NCI-H2081 (cell line): Measurements from ENCODE around the gene RSPH1.
"Not testable (repeated sequence)": the region's sequence is repeated elsewhere in the genome, so short reads cannot be mapped to it uniquely, and the experiment has no call there.

Source experiments
- DNase-seq, 2 experiments: peaks; one replicate each; lab custom pipeline; 2025; lab: John Stamatoyannopoulos, UW

Gene RSPH1

DNA sequence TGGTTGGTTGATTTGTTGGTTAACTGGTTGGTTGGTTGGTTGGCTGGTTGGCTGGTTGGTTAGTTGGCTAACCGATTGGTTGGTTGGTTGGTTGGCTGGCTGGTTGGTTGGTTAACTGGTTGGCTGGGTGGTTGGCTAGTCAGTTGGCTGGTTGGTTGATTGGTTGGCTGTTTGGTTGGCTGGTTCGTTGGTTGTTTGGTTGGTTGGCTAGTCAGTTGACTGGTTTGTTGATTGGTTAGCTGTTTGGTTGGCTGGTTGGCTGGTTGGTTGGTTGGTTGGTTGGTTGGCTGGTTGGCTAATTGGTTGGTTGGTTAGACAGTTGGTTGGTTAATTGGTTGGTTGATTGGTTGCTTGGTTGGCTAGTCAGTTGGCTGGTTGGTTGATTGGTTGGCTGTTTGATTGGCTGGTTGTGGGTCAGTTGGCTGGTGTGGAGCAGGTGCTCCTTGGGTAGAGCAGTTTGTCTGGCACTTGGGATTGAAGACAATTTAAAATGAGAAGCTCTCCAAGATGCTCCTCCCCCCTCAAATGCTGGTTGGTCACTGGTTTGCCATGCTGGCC, 6.9 kb downstream of the RSPH1 start:
- DNase-seq, result no peak

DNA sequence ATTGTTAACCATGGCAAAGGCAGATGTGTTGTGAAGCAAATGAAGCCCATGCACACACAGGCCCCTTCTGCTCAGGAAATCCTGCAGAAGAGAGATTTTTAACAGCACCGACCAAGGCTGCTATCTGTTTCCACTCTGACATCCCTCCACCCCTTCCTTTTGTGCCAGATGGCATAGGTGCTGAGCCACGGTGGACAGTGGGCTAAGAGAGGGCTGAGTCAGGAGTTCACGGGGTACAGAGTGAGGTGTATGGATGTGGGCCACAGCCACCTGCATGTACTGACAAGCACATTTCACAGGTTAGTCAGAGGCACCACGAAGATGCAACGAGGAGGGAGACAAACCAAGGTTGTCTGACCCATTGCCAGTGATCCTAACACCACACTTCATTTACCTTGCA, 9.5 kb downstream of the RSPH1 start:
- DNase-seq, result no peak

DNA sequence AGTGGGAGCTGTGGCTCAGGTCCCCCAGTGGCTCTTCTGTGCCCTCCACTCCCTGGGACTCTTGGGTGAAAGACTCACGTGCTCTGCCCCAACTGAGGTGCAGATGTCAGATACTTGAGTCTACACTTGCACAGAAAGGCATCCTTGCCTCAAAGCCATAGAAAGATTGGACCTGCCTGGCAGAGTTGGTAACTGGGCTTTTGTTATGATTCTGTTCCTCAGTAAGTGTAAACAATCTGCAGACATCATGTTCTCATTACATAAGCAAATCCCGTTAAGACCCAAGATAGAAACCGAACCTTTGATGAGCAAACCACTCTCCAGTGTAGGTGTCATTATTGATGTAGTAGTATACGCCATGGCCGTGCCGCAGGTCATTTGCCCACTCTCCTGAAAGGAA, 10.0 kb downstream of the RSPH1 start:
- no peak for DNase-seq

DNA sequence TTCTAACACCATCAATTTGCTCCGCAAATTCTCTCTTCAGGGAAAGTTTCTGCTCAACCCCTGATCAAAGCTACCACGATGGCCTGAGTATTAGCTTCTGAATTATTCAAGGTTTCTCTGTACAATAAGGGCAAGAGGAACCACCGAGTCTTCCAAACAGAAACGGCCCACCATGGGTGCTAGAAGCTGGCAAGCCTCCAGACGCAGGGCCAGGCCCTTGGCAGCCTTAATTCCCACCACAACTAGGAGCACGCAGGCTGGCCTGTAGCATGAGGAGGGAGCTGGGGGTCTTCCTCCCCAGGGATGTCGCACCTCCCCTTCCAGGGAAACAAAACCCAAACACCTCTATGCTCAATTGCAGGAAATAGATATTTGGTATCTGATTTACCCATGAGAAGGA, 11.1 kb downstream of the RSPH1 start:
- DNase-seq, result no peak

DNA sequence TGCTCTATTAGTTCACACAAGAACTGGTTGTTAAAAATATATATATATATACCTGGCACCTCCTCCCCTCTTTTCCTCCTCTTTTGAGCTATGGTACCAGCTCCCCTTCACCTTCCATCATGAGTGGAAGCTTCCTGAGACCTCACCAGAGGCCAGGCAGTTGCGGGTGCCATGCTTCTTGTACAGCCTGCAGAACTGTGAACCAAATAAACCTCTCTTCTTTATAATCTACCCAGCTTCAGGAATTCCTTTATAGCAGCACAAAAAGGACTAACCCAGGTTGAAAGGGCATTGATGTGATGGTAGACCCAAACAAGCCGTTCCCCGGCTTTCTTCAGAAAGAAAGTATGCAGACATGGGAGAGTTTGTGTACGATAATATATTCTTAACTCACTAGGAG, 14.9 kb downstream of the RSPH1 start:
- no peak for DNase-seq

DNA sequence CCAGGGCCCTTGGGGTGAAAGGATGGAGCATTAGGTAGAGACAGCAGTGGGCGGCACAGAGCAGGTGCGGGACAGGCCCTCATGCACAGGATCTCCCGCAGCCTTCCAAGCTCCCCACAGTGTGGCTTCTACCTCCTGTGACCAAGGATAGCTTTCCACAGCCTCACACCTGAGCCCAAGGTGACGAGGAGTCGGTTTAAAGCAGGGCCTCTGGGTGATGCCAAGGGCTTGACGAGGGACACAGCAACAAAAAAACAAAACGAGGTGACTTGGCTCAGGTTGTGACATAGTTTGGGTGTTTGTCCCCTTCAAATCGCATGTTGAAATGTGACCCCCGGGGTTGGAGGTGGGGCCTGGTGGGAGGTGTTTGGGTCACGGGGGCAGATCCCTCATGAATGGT, 15.3 kb downstream of the RSPH1 start:
- no peak for DNase-seq

DNA sequence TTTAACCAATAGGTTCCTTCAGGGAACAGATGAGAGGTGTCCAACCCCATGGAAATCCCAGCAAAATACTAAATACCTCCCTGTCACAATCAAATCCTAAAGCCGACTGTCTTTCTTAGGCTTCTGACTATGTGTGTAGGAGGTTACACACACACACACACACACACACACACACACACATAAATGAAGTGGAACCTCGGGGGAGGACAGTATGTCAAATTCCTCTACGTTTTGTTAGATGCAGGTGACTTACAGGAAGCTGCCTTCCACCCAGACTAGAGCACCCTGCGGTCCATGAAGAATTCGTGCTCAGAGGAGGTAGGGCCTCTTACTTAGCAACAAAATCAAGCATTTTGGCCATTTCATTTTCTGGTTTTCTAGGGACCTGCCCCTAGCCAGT, 16.4 kb downstream of the RSPH1 start:
- no peak for DNase-seq

DNA sequence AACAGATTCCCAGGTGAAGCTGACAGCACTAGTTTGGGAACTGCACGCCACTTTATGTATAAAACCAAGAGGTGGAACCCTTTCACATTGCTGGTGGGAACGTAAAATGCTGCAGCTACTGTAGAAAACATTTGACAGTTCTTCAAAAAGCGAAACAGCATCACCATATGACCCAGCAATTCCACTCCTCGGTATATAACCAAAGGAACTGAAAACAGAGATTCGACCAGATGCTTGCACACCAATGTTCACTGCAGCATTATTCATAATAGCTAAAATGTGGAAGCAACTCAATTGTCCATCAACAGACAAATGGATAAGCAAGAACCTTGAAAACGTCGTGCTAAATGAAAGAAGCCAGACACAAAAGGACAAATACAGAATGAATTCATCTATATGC, 17.5 kb downstream of the RSPH1 start:
- DNase-seq, result no peak

DNA sequence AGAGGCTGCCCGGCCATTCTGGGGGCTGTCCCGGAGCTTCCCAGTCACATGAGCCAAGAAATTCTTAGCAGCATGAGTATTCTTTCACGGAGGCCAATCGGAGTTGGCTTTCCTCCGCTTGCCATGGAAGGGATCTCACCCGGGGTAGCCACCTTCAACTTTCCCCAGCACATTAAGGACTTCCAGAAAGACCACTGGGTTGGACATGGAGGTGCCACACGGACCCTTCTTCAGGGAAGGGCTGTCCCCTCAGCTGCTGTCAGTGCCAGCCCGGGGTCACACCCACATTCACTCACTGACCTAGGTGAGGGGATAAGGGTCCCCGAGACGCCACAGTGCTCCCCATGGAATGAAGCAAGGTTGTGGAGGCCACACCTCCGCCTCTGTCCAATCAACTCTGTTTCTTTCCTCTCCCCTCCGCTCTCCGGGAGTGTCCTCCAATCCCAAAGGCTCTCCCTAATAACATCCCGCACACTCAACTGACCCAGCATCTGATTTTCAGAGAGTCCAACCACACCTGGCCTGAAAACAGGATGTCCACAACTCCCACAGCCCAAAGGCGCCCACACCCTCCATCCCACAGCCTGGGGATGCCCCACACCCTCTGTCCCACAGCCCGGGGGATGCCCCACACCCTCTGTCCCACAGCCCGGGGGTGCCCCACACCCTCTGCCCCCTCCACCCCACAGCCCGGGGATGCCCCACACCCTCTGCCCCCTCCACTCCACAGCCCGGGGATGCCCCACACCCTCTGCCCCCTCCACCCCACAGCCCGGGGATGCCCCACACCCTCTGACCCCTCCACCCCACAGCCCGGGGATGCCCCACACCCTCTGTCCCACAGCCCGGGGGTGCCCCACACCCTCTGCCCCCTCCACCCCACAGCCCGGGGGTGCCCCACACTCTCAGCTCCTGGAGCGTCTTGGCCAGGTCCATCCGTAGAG, 19.4 kb downstream of the RSPH1 start:
- no peak for DNase-seq

DNA sequence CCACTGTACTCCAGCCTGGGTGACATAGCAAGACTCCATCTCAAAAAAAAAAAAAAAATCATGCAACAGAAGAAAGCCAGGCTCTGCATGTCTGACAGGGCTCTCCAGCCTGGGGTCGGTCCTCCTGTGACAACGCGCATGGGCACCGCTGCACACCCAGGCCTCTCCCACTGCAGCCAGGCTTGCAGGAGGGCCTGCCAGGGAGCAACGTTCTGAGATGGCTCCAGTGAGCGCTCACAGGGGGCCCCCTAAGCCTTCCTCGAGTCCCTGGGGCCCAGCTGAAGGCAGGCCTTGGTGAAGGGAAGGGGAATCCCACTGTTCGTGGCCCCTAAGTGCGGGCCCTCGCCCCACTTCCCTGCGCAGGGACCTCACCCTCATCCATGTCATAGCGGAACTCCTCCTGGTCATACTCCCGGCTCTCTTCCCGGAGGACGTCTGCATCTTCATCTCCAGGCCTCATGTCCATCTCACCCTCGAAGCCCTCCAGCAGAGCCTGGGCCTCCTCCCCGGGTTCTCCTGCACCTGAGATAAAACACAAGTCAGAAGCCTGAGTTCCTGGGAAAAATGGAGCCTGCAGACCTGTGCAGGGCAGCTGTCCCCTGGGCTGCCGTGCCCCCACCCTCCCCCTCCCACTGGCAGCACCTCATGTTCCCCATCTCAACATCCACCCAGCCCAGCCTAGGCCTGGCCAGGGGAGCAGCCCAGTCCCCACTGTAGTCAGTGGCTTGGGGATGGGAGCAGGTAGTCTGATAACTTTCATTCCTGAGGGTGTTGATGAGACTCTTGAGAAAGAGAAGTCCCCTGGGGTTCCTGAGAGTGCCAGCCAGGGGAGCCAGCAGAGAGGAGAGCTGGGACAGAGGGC, 20.3 kb downstream of the RSPH1 start:
- DNase-seq, result no peak

DNA sequence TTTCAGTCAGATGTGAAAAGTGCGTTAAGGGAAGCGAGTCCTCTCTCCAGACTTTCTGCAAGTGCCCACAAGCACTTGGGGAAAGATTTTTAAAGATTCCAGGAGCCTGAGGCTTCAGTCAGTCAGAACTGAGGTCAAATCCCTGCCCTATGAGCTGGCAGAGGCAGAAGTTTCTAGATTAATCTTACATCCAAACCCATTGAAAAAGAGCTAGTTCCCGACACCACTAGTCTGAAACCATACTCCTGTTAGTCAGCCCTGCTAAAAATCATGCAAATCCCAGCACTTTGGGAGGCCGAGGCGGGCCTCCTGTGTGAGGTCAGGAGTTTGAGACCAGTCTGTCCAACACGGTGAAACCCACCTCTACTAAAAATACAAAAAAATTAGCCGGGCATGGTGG, 21.0 kb downstream of the RSPH1 start:
- no peak for DNase-seq

DNA sequence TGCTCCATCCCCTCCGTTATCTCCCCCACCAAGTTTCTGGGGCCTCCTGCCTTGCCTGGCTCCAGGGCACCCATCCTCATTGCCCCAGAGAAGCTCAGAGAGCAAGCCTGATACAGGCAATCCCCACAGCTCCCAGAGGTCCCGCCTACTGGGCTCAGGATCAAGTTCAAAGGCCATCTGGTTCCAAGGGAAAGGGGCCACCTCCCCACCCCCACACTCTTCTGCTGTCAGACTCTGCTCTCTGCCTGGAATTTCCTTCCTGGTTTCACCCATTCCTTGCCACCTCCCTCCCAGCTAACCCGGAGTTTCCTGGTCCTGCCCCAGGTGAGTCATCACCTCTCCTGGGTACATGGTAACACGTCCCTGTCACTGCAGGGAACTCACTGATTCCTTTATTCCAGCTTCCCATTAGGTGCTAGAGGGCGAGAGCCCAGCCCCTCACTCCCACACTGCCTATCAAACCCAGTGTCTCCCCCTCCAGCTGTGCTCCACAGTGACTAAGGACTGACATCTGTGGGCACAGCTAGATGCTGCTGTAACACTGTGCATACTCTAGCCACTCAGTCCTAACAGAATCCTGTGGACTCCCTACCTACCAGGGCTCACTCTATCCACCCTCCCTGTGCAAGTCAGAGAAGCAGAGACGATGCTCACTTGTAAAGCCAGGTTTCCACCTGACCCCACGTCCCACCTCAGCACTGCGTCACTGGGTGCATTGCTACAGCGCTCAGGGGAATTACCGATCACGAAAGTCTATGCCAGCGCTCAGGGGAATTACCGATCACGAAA, 21.8 kb downstream of the RSPH1 start:
- peak in 1 of 2 experiments; percentile 11 for DNase-seq

DNA sequence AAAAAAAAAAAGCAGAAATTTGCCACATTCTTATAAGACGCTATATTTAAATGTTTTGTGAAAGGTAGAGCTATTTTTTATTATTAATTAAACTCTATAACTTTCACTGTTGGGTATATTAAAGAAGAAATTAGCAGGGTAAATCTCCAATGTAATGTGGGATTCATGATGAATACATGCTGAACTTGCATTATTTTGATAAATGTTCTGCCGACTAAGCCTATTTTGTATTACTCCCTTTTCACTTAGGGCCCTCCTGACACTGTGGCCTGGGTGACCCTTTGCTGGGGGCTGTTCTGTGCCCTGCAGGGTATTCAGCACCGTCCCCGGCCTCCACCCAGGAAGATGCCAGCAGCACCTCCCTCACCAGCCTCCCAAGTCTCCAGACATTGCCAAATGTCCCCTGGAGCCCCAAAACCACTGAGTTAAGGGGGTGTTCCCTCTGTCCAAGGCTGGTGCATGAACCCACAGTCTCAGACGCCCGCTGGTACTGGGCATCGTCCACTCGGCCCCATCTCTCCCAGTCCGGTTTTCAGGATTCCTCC, 22.5 kb downstream of the RSPH1 start:
- DNase-seq, result no peak

DNA sequence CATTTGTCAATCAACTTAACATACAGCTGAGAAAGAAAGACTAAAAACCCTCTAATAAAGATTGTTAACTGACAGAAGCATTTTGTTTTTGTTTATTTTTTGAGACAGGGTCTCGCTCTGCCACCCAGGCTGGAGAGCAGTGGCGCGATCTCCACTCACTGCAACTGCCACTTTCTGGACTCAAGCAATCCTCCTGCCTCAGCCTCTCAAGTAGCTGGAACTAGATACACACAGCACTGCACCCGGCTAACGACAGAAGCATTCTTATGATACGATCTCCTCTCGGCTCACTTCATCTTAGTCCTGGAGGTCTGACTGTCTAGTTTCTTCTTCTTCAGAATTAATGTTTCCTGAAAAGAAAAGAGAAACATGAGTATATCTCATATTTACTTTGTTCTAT, 23.5 kb downstream of the RSPH1 start:
- DNase-seq, result no peak

DNA sequence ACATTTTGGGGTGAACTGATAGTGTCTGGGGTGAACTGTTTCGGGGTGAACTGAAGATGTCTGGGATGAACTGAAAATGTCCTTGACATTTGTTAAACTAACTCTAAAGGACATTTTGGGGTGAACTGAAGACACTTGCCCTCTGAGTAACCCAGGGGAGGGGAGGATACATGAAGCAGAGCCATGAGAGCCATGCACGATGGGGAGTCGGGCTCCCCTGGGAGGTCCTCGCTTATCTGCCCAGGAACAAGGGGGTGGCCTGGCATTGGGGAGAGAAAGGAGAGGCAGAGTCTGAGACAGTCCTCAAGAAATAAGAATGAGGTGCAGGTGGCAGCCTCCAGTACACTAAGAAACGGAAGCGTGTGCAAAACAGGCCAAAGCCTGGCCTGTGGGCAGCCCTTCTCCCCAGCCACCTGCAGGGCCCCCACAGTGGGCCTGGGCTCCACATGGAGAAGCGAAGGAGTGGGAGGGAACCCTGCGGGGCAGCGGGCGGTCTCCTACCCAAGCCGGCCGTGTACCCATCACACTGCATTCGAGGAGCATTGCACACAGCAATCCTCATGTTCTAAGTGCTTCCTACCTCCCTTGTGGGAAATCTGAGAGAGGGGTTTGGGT, 24.2 kb downstream of the RSPH1 start:
- no peak for DNase-seq

DNA sequence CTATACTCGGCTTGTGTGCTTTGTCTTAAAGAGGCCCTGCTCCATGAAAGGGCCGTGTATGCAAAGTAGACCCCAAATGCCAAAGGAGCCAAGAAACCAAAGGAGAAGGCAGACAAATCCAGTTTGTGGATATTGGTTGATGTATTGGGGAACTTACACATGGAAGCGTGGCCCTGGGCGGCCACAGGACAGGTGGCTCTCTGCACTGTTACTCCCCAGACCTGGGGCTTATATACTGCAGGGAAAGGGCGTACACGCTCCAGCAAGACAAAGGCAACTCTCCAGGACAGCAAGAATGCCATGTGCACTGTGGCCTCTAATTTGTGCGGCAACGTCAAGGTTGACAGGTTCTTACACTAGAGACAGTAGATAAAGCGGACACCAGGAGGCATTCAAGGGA, 24.8 kb downstream of the RSPH1 start:
- DNase-seq, result no peak

DNA sequence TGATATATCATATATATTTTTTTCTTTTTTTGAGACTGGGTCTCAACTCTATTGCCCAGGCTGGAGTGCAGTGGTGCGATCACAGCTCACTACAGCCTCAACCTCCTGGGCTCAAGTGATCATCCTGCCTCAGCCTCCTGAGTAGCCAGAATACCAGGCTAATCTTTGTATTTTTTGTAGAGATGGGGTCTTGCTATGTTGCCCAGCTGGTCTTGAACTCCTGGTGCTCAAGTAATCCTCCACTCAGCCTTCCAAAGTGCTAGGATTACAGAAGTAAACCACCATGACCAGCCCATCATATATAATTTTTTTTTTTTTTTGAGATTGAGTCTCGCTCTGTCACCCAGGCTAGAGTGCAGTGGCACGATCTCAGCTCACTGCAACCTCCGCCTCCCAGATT, 26.3 kb downstream of the RSPH1 start:
- not testable (repeated sequence) for DNase-seq

DNA sequence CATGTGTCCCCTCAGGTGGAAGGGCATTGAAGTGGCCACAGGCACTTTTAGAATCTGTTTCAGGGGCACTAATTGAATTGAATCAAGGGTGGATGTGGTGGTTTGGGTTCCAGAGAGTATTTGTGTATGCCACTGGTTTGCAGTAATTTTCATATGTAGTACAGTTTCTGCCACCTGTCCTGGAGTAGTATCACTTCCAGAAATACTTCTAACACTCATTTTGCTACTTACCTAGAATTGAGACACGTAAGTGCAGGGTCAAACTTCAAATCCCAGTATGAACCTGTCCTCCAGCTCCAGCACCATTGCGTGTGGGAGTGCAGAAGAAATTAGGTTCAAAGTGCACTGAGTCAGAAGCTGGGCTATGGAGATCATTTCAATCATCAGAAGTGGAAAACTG, 26.8 kb downstream of the RSPH1 start:
- no peak for DNase-seq

DNA sequence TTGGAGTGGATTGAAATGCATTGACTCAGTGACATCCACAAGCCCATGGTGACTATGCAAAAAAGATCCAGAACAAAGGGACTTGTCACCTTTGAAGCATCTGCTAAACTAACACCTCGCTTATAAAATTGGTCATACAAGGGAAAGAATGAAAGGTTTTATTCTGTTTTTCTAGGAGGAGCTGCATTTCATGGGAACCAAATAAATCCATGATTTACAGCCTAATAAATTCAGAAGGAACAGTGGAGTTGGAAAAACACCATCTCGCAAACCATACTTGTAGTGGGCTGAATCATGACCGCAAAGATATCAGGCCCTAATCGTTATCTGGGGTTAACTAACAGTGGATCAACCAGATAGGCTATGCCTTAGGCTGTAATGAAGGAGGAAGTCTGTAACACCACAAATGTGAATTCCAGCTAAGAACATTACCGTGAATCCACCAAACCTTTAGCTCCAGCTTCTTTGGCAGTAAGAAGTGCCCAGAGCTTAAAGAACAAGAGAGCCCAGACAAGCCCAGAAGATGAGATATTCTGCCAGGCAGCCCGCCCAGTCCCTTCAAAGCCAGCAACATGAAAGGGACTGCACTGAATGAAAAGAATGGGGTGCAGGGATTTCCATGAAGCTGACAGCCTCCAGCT, 27.4 kb downstream of the RSPH1 start:
- DNase-seq, result no peak

DNA sequence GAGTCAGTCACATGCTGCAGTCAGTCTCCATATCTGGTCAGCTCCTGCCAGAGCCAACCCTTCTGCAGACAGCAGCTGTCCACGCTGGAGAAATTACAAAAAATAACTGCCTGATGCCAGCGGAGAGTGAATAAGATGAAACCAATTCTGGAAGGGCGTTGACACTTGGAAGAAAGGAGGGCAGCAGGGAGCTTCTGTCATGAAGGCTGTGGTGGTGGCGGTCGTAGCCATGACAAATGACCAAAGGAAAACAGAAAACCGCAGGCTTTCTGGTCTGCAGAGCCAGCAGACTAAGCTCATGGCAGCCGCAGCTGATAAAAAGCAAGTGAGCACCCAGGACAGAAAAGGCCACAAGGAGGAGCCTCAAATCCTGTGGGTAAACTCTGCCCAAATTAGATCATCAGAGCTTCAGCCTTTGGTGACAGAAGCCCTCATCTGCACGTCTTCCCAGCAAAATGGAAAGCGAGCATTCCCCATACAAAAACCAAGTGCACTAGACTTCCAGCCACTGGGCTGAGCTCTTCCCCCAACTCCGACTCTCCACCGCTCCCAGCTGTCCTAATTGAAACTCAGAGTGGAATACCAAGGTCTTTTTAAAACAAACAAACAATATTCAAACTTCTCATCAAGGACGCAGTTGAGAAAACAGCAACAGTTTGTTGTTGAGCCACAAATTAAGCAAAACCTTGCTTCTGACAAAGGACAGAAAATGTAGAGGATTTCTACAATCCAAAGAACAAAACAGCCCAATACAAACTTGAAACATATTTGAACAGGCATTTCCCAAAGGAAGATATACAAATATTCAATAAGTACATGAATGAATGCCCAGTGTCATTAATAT, 28.7 kb downstream of the RSPH1 start:
- peak in 1 of 2 experiments; percentile 39 for DNase-seq
